GM19239 (cell line): ENCODE measurements around the gene HES6.
"Not testable (repeated sequence)": the region's sequence is repeated elsewhere in the genome, so short reads cannot be mapped to it uniquely, and the experiment has no call there.

Experiments
- DNase-seq: peaks from one replicate; pipeline ENCODE4 v3.0.0; 2011; ENCODE audit warnings: low spot score; ENCODE audit not compliant: insufficient read length
- FAIRE-seq: peaks from 2 replicates; lab custom pipeline; 2011; peaks lifted over from hg19 to GRCh38; lab: Jason Lieb, UNC

The HES6 gene

GRCh38 chr2:238274152-238274865 is 34.5 kb upstream of the HES6 start:
- DNase-seq (no peak), FAIRE-seq (no peak)

GRCh38 chr2:238273433-238273832 is 33.6 kb upstream of the HES6 start:
- not testable (repeated sequence) for DNase-seq, FAIRE-seq

- DNase-seq (no peak), FAIRE-seq (no peak)
These were observed 32.3 kb upstream of the HES6 start for GRCh38 chr2:238272156-238272555.

GRCh38 chr2:238271686-238272085 is 31.8 kb upstream of the HES6 start:
- FAIRE-seq, DNase-seq: not testable (repeated sequence)

- DNase-seq, result no peak
- no peak for FAIRE-seq
These were observed 31.3 kb upstream of the HES6 start for GRCh38 chr2:238271061-238271554.

- DNase-seq (no peak), FAIRE-seq (no peak)
These were observed 30.8 kb upstream of the HES6 start for GRCh38 chr2:238270606-238271005.

- DNase-seq (no peak), FAIRE-seq (no peak)
These were observed 29.9 kb upstream of the HES6 start for GRCh38 chr2:238269741-238270140.

GRCh38 chr2:238267884-238268680 is 28.2 kb upstream of the HES6 start:
- no peak for DNase-seq
- FAIRE-seq, result no peak

- DNase-seq (no peak), FAIRE-seq (no peak)
These were observed 27.5 kb upstream of the HES6 start for GRCh38 chr2:238267341-238267710.

- FAIRE-seq (no peak), DNase-seq (no peak)
These were observed 25.8 kb upstream of the HES6 start for GRCh38 chr2:238265605-238266004.

- no peak for FAIRE-seq
- DNase-seq, result no peak
These were observed 24.2 kb upstream of the HES6 start for GRCh38 chr2:238264072-238264460.

GRCh38 chr2:238263204-238264071 is 23.6 kb upstream of the HES6 start:
- DNase-seq, result peak; percentile 79
- peak; percentile 97 for FAIRE-seq

- DNase-seq (no peak), FAIRE-seq (no peak)
These were observed 22.8 kb upstream of the HES6 start for GRCh38 chr2:238262496-238263122.

- DNase-seq, result no peak
- FAIRE-seq, result no peak
These were observed 22.0 kb upstream of the HES6 start for GRCh38 chr2:238261718-238262375.

- DNase-seq (no peak), FAIRE-seq (no peak)
These were observed 21.0 kb upstream of the HES6 start for GRCh38 chr2:238260883-238261282.

- FAIRE-seq (no peak), DNase-seq (no peak)
These were observed 19.5 kb upstream of the HES6 start for GRCh38 chr2:238259061-238260020.

- DNase-seq, result no peak
- no peak for FAIRE-seq
These were observed 18.2 kb upstream of the HES6 start for GRCh38 chr2:238257786-238258700.
